GM12878 (cell line): Measurements from ENCODE around the gene IFNA13. TPM values are rescaled to one million over a fixed set of nuclear protein-coding genes. Genes with fewer than 3 reads are reported as not detected.

Source experiments
- ATF7 ChIP-seq: fragments of 450-650 bp; IDR thresholded peaks from 2 replicates; pipeline ENCODE4 v1.6.1; 2016; ENCODE audit warnings: low read depth, mild to moderate bottlenecking
- BACH1 ChIP-seq: fragments of 450-650 bp; IDR thresholded peaks from 2 replicates; pipeline ENCODE4 v1.6.1; 2017; ENCODE audit warnings: mild to moderate bottlenecking, borderline replicate concordance
- FOXM1 ChIP-seq: IDR thresholded peaks from 2 replicates; pipeline ENCODE4 v1.6.1; 2012; ENCODE audit warnings: low read depth, mild to moderate bottlenecking, inconsistent platforms, low read length, moderate library complexity
- HDAC2 ChIP-seq: fragments of 200-600 bp; sonication (generic); IDR thresholded peaks from 2 replicates; pipeline ENCODE4 v1.6.1; 2017
- JUND ChIP-seq: IDR thresholded peaks from 2 replicates; pipeline ENCODE4 v1.6.1; 2012; ENCODE audit warnings: low read depth, mild to moderate bottlenecking, low read length, improper control_type of control experiment, moderate library complexity
- MTA2 ChIP-seq: fragments of 450-650 bp; IDR thresholded peaks from 2 replicates; pipeline ENCODE4 v1.6.1; 2016; ENCODE audit warnings: low read depth, mild to moderate bottlenecking, moderate library complexity
- NR2F1 ChIP-seq: fragments of 450-650 bp; conservative IDR thresholded peaks from 2 replicates; pipeline ENCODE4 v1.6.1; 2017; ENCODE audit warnings: mild to moderate bottlenecking
- PAX5 ChIP-seq: IDR thresholded peaks from 2 replicates; pipeline ENCODE4 v1.6.1; 2011; ENCODE audit warnings: low read depth, low read length, borderline replicate concordance
- PAX8 ChIP-seq: fragments of 450-650 bp; IDR thresholded peaks from 2 replicates; pipeline ENCODE4 v1.6.1; 2017; ENCODE audit warnings: mild to moderate bottlenecking, moderate library complexity
- POLR2AphosphoS5 ChIP-seq: IDR thresholded peaks from 2 replicates; pipeline ENCODE4 v1.6.1; 2011; ENCODE audit warnings: mild to moderate bottlenecking, low read length, inconsistent platforms
- RFX5 ChIP-seq: IDR thresholded peaks from 2 replicates; pipeline ENCODE4 v1.6.1; 2011; ENCODE audit warnings: low read depth, low read length, improper control_type of control experiment
- SKIL ChIP-seq: fragments of 450-650 bp; IDR thresholded peaks from 2 replicates; pipeline ENCODE4 v1.6.1; 2017; ENCODE audit warnings: mild to moderate bottlenecking, low read depth, inconsistent platforms; ENCODE audit not compliant: poor library complexity, severe bottlenecking
- SMC3 ChIP-seq: IDR thresholded peaks from 2 replicates; pipeline ENCODE4 v1.6.1; 2011; ENCODE audit warnings: low read length, improper control_type of control experiment, borderline replicate concordance
- TBL1XR1 ChIP-seq: IDR thresholded peaks from 2 replicates; pipeline ENCODE4 v1.6.1; 2012; ENCODE audit warnings: low read depth, low read length, improper control_type of control experiment
- YY1 ChIP-seq: IDR thresholded peaks from 2 replicates; pipeline ENCODE4 v1.6.1; 2011; ENCODE audit warnings: low read depth, mild to moderate bottlenecking, low read length
- ZNF24 ChIP-seq: fragments of 450-650 bp; IDR thresholded peaks from 2 replicates; pipeline ENCODE4 v1.6.1; 2017; ENCODE audit warnings: antibody characterized with exemption, mild to moderate bottlenecking
- ZNF274 ChIP-seq: IDR thresholded peaks from one replicate; pipeline ENCODE4 v1.8.0; 2011; ENCODE audit not compliant: insufficient read length, insufficient read depth
- ZNF592 ChIP-seq: fragments of 450-650 bp; IDR thresholded peaks from 2 replicates; pipeline ENCODE4 v1.6.1; 2017; ENCODE audit warnings: mild to moderate bottlenecking, moderate library complexity
- ZSCAN29 ChIP-seq: fragments of 450-650 bp; IDR thresholded peaks from 2 replicates; pipeline ENCODE4 v1.6.1; 2017; ENCODE audit warnings: mild to moderate bottlenecking, moderate library complexity
- polyA plus RNA-seq, 11 experiments: library from polyadenylated mRNA; depleted of rRNA in 4 of 11; unstranded in 6 of 11; stranded (reverse) in 5 of 11; fragments of >200 nt; fragmentation: Nextera tagmentation in 4 of 11; fragmentation: Illumina TruSeq in 1 of 11; extraction: Ambion mirVana in 4 of 11; extraction: Trizol in 1 of 11; gene quantifications; 1 replicate in 1 of 11; 2 replicates in 10 of 11; pipeline versions ENCODE4 v1.2.1 to v1.2.3, GENCODE V29; 2011 to 2016; ENCODE audit warnings: inconsistent platforms in 2 of 11, missing spikeins in 2 of 11, low read depth in 1 of 11
- total RNA-seq, 4 experiments: library from RNA; depleted of rRNA in 3 of 4; stranded (reverse); fragments of >200 nt in 3 of 4; fragmentation: Illumina TruSeq in 1 of 4; extraction: Trizol in 1 of 4; gene quantifications; 2 replicates each; pipeline versions ENCODE4 v1.2.1 to v1.2.3, GENCODE V29; 2013 to 2021
- TF ChIP-seq, protein P1 (sequence below), 3 experiments: IDR thresholded peaks in 2 of 3; conservative IDR thresholded peaks in 1 of 3; 2 replicates each; pipeline ENCODE4 v1.5.1; 2011; ENCODE audit warnings: low read depth in 3 of 3, low read length in 3 of 3, mild to moderate bottlenecking in 3 of 3, control low read depth in 2 of 3, moderate library complexity in 2 of 3, inconsistent platforms in 1 of 3, mixed read lengths in 1 of 3; ENCODE audit not compliant: control insufficient read depth in 2 of 3, insufficient read depth in 1 of 3; ENCODE audit errors: extremely low read depth in 1 of 3
- TF ChIP-seq, protein P2 (sequence below): fragments of 150-350 bp; IDR thresholded peaks from 2 replicates; pipeline ENCODE4 v1.6.1; 2014; ENCODE audit warnings: mild to moderate bottlenecking, low read depth, low read length

Gene IFNA13
- total and polyA plus RNA-seq, 10 of the 15 experiments (the other 5 are each of a cell fraction or from before 2014, with no cell fraction given), result not detected

DNA sequence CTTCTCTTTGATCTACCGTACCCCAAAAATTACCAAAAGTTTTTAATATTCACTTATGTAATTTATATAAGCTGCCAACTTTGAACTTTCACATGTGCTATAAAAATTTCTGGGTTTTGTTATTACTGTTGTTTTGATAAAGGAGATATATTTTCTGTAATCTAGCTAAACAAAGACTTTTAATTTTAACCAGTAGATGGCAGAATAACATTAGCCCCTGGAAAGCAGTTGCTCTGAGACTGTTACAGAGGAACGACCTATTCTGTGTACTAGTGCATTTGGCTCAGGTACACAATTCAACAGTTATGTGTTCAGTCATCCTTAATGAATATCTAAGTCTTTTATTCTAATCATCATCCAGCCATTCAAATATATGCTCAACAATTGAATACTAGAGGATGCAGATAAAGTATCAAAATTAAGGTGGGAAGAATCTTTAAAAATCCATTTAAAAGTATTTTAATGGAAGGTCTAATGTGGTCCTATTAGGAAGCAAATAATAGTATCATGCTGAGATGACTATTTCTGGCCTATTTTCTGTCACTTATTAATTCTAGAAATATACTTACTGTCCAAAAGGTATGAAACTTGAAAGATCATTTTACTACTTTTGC lies 41.2 kb downstream of the IFNA13 start (continued):
- TF ChIP-seq BACH1 (no peak), TBL1XR1 (no peak), PAX8 (0 out of 2 replicates have a peak, but pooled peaks have one; percentile 31), JUND (no peak), POLR2AphosphoS5 (no peak), ZNF24 (0 out of 2 replicates have a peak, but pooled peaks have one; percentile 40), YY1 (no peak), ZNF592 (no peak), RFX5 (no peak), SKIL (peak; percentile 23), MTA2 (no peak), ZSCAN29 (no peak), NR2F1 (no peak), FOXM1 (no peak), PAX5 (no peak), ZNF274 (no peak), ATF7 (no peak), HDAC2 (no peak), SMC3 (peak; percentile 88)
- TF ChIP-seq, protein P1, sequence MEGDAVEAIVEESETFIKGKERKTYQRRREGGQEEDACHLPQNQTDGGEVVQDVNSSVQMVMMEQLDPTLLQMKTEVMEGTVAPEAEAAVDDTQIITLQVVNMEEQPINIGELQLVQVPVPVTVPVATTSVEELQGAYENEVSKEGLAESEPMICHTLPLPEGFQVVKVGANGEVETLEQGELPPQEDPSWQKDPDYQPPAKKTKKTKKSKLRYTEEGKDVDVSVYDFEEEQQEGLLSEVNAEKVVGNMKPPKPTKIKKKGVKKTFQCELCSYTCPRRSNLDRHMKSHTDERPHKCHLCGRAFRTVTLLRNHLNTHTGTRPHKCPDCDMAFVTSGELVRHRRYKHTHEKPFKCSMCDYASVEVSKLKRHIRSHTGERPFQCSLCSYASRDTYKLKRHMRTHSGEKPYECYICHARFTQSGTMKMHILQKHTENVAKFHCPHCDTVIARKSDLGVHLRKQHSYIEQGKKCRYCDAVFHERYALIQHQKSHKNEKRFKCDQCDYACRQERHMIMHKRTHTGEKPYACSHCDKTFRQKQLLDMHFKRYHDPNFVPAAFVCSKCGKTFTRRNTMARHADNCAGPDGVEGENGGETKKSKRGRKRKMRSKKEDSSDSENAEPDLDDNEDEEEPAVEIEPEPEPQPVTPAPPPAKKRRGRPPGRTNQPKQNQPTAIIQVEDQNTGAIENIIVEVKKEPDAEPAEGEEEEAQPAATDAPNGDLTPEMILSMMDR (IDR thresholded peaks at IDR 0.05 in 2 of 3, conservative IDR thresholded peaks at IDR 0.05 in 1 of 3; ENCODE audit: control insufficient read depth in 2 of 3, extremely low read depth in 1 of 3, insufficient read depth in 1 of 3, low read depth in 3 of 3, low read length in 3 of 3), result peak; percentile 46 to 79 (median 59); a peak in 5 of 6 replicates
- TF ChIP-seq, protein P2, sequence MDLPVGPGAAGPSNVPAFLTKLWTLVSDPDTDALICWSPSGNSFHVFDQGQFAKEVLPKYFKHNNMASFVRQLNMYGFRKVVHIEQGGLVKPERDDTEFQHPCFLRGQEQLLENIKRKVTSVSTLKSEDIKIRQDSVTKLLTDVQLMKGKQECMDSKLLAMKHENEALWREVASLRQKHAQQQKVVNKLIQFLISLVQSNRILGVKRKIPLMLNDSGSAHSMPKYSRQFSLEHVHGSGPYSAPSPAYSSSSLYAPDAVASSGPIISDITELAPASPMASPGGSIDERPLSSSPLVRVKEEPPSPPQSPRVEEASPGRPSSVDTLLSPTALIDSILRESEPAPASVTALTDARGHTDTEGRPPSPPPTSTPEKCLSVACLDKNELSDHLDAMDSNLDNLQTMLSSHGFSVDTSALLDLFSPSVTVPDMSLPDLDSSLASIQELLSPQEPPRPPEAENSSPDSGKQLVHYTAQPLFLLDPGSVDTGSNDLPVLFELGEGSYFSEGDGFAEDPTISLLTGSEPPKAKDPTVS, result no peak
